GM12865 (cell line): ENCODE measurements around the gene KRTAP10-9.

Source experiments
- DNase-seq: peaks from one replicate; pipeline ENCODE4 v3.0.0; 2010; ENCODE audit warnings: low read depth
- H3K4me3 ChIP-seq: 2 replicates; pipeline ENCODE4 v1.5.1; 2011; ENCODE audit warnings: mild to moderate bottlenecking, low read depth, low read length, control low read depth
- TF ChIP-seq, protein P1 (sequence below): IDR thresholded peaks from 2 replicates; pipeline ENCODE4 v1.5.1; 2011; ENCODE audit warnings: low read length, control low read depth, low read depth, inconsistent platforms; ENCODE audit not compliant: insufficient read depth; ENCODE audit errors: missing control alignments

The KRTAP10-9 gene

GRCh38 chr21:44650265-44650972, 23.5 kb downstream of the KRTAP10-9 start:
- TF ChIP-seq, protein P1, sequence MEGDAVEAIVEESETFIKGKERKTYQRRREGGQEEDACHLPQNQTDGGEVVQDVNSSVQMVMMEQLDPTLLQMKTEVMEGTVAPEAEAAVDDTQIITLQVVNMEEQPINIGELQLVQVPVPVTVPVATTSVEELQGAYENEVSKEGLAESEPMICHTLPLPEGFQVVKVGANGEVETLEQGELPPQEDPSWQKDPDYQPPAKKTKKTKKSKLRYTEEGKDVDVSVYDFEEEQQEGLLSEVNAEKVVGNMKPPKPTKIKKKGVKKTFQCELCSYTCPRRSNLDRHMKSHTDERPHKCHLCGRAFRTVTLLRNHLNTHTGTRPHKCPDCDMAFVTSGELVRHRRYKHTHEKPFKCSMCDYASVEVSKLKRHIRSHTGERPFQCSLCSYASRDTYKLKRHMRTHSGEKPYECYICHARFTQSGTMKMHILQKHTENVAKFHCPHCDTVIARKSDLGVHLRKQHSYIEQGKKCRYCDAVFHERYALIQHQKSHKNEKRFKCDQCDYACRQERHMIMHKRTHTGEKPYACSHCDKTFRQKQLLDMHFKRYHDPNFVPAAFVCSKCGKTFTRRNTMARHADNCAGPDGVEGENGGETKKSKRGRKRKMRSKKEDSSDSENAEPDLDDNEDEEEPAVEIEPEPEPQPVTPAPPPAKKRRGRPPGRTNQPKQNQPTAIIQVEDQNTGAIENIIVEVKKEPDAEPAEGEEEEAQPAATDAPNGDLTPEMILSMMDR: no peak
- DNase-seq: no peak
- no peak overlapping the region for H3K4me3 ChIP-seq

DNA sequence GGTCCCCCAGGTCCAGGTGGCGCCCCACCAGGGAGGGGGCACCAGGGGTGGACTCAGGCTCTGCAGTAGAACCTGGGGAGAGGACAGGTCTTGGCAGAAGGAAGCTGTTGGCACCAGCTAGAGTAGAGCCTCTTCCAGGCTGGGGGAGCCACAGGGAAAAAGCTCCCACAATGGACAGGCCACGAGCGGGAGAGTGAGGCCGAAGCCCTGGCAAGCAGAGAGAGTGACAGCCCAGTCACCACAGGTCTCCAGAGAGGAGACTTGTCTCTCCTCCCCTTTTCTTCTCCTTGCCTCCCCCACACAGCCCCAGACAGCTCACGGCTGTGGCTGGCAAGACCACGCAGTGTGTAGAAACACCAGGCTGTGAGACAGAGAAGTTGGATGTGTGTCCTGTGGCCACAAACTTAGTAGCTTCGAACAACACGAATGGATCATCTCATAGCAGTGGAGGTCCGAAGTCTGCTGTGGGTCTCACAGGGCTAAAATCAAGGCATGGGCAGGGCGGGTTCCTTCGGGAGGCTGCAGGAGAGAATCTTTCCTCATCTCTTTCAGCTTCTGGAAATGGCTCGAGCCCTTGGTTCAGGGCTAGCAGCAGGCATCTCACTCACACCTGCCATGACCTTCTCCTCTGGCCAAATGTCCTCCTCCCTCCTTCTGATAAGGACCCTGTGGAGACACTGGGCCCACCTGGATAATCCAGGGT, 24.2 kb downstream of the KRTAP10-9 start:
- no peak for DNase-seq
- no peak overlapping the region for H3K4me3 ChIP-seq
- TF ChIP-seq, protein P1: no peak

GRCh38 chr21:44653123-44653522, 26.2 kb downstream of the KRTAP10-9 start:
- DNase-seq: no peak
- TF ChIP-seq, protein P1: no peak
- H3K4me3 ChIP-seq: no peak overlapping the region

- DNase-seq: no peak
- no peak overlapping the region for H3K4me3 ChIP-seq
- TF ChIP-seq, protein P1: no peak
These were observed 27.0 kb downstream of the KRTAP10-9 start for GRCh38 chr21:44653656-44654575.

GRCh38 chr21:44654576-44655175, 27.8 kb downstream of the KRTAP10-9 start, which contains the start of gene KRTAP12-4:
TSS of gene KRTAP12-4 (minus strand) at chr21:44654659. CDS start at chr21:44654614, 45 bp downstream.
- TF ChIP-seq, protein P1: no peak
- no peak within 1 kb of the TSS for H3K4me3 ChIP-seq
- DNase-seq: no peak

DNA sequence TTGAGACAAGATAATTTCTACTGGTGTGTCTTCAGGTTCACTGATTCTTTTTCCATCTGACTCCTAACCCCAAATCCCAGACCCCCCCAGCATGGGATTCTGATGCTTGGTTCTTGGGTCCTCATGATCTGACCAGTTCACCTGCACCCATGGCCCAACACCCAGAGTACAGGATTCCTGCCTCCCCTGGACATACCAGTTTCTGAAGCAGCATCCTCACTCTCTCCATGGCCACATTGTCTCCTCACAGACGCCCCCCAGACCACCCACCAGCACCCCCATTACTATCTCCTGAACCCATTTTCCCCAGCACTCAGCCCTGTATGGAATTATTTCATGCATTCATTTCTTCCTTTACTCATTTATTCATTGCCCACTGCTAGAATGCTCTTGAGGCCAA, 30.0 kb downstream of the KRTAP10-9 start:
- no peak for DNase-seq
- no peak overlapping the region for H3K4me3 ChIP-seq
- TF ChIP-seq, protein P1: no peak
